GM19043 (cell line): Measurements from ENCODE around the gene KCNK10.

Source experiments
- ATAC-seq: cut with Tn5 transposase; IDR thresholded peaks from one replicate; pipeline ENCODE4 v1.9.1; 2021; ENCODE audit warnings: low read depth; ENCODE audit not compliant: unreplicated experiment

KCNK10 gene

GRCh38 chr14:88231603-88232002 is 91.5 kb downstream of the KCNK10 start:
- no peak for ATAC-seq

GRCh38 chr14:88229428-88229827 is 93.6 kb downstream of the KCNK10 start:
- no peak for ATAC-seq

- no peak for ATAC-seq
These were observed 94.4 kb downstream of the KCNK10 start for GRCh38 chr14:88228522-88229236.

GRCh38 chr14:88227693-88228092 is 95.4 kb downstream of the KCNK10 start:
- ATAC-seq = no peak

- ATAC-seq = no peak
These were observed 97.3 kb downstream of the KCNK10 start for GRCh38 chr14:88225721-88226120.

- ATAC-seq = no peak
These were observed 104.8 kb downstream of the KCNK10 start for GRCh38 chr14:88218119-88218915.

GRCh38 chr14:88212691-88213090 is 110.4 kb downstream of the KCNK10 start:
- ATAC-seq = no peak

- ATAC-seq = no peak
These were observed 112.6 kb downstream of the KCNK10 start for GRCh38 chr14:88210426-88210825.

- ATAC-seq = no peak
These were observed 113.8 kb downstream of the KCNK10 start for GRCh38 chr14:88209273-88209672.

GRCh38 chr14:88208858-88209257 is 114.2 kb downstream of the KCNK10 start:
- no peak for ATAC-seq

GRCh38 chr14:88204221-88204620 is 118.8 kb downstream of the KCNK10 start:
- ATAC-seq = no peak

GRCh38 chr14:88203291-88203690 is 119.8 kb downstream of the KCNK10 start:
- no peak for ATAC-seq

GRCh38 chr14:88202286-88202685 is 120.8 kb downstream of the KCNK10 start:
- ATAC-seq = no peak

GRCh38 chr14:88201851-88202250 is 121.2 kb downstream of the KCNK10 start:
- no peak for ATAC-seq

- ATAC-seq = no peak
These were observed 123.2 kb downstream of the KCNK10 start for GRCh38 chr14:88199882-88200281.

- no peak for ATAC-seq
These were observed 124.6 kb downstream of the KCNK10 start for GRCh38 chr14:88198446-88198845.

- ATAC-seq = no peak
These were observed 126.1 kb downstream of the KCNK10 start for GRCh38 chr14:88196925-88197324.

- no peak for ATAC-seq
These were observed 126.8 kb downstream of the KCNK10 start for GRCh38 chr14:88196116-88196890.

GRCh38 chr14:88195676-88196075 is 127.4 kb downstream of the KCNK10 start:
- ATAC-seq = no peak

GRCh38 chr14:88194531-88194930 is 128.5 kb downstream of the KCNK10 start:
- no peak for ATAC-seq

GRCh38 chr14:88191605-88192004 is 131.5 kb downstream of the KCNK10 start:
- ATAC-seq = no peak
